Stimulated activated CD8-positive, alpha-beta memory T cell treated with anti-CD3 and anti-CD28 coated beads, Interleukin-15, amount 100 ng/mL, for 48 hours (primary cell): ENCODE results near the gene DENND1A.
A peak's percentile ranks its signal among the peaks of the same experiment; 100 is the strongest.

Source experiments
- DNase-seq, 2 donors: peaks; one replicate each; pipeline ENCODE4 v3.0.0-alpha.2; 2020; ENCODE audit warnings: low read depth in 2 of 2

The DENND1A gene

DNA sequence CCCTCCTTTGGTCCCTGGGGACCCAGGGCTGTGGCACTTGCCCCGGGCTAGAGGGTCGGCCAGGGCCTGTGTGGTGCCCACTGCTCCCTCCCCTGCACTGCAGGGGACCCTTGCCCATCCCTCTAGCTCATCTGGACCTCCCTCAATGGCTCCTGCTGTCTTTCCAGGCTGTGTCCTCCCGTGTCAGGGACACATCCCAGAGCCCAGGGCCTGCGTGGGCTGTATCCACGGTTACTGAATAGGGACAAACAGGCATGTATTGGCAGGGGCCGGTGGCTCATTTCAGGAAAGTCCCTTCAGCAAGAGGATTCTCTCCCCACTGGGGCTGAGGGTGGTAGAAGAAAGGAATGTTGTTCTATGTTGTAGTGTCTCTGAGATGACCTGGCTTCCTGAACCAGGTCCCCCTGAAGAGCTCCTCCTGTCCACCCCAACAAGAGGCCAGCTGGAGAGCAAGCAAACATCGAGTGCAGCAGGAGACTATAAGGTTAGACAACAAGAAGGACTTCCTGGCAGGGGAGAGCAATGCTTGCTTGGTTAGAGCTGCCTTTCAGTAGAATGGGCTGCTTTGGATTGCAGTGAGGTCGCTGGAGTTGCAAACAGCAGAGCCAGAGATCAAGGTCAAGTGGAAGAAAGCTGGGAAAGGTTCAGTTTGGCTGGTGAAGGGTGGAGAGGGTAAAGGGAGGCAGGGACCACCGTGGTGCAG lies 575.0 kb downstream of the DENND1A start:
- DNase-seq = no peak

DNA sequence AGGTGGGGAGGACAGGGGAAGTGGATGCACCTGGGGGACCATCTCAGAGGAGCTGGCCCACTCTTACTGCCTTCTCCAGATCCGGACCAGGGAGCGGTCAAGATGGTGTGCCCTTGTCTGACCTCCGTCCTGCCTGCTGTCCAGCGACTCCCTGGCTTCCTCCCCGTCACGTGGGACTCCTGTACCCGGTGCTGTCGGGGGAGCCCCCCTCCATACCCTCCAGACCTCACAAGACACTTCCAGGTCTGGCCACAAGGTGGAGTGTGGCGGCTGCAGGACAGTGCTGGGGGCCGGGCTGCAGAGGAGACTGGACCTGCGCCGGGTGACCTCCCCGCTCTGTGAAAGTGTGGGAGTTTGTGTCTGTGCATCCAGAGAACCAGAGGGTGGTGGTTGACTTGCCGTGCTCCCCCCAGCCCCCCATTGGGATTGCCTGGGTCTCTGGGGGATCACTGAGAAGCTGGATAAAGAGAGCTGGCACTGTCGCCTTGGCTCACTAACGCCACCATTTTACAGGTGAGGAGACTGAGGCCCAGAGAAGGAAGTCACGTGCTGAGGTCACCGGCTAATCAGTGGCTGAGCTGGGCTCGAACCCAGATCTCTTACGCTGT lies 575.8 kb downstream of the DENND1A start:
- DNase-seq = peak; percentile 35 to 43

DNA sequence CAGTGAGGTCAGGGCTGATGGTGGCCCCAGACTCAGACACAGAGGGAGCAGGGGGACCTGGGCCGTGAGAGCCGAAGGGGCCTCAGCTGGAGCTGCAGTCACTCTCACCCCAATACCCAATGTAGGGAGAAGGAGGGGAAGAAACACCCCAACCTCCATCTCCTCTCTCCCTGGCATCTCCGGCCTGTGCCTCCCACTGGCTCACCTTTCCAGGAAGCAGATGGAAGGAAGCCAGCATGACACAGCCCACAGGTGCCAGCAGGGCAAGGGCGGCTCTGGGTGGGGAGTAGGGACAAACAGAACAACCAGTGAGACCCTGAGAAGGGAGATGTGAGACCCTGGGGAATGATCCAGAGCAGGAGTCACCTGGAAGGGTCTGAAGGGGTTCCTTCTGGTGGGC lies 576.9 kb downstream of the DENND1A start:
- DNase-seq = no peak

DNA sequence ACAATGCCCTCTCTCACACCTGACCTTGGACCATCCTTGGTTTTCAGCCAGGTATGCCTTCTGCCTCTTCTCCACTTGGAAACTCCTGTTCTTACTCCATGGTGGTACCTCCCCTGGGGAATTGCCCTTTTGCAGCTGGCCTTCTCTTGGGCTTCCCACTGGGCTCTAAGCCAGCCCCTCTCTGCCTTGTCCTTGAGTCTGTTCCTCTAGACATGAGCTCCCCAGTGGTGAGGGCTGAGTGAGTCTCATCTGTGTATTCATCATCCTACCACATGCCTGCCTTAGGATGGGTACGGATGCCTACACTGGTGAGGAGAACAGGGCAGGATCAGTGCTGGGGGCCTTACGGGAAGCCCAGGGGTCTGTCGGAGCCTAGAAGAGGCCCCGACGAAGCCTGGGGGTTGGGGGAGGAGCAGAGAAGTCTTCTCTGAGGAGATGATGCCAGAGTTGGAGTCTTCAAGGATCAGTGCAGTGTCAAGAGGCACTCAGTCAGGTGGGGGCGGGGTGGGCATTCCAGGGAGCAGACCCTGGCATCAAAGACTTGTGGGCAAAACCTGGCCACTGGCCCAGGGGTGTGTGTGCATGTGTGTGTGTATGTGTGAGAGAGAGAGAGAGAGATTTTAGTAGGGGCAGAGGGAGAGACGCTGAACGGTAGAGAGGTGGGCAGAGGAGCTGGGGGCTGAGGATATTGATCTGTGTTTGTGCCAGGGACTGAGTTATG lies 579.2 kb downstream of the DENND1A start:
- no peak for DNase-seq

DNA sequence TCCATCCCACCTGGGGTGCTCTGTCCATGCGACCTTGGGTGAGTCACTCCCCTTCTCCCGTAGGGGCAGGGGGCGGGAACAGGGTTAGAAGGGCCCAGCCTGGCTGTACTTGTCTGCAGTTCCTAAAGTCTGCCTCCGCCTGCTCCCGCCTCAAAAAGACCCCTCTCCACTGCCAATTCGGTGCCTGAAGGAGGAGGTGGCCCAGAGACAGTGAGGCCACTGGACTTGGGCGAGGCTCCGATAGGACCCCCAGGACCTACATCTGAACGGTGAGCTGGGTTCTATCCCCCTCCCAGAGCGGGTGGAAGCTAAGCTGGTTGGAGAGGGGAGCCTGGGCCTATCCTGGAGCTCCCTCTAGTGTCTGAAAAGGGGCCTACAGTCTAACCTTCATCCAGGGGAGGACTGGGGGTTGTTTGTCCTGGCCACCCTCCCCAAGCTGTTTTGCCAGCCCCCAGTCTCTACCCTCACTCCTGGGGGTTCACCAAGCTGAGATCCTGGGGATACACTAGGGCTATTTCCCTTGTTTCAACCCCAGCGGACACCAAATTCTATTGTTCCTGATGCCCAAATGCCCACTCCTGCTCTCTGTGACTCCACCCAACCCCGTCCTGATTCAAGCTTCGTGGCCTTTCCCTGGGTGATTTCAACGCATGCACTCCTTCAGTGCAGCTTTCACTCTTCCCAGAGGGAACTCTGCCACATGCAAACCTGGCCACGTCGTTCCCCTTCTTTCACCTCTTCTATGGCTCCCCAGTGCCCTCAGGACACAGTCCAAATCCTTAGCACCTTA lies 580.0 kb downstream of the DENND1A start:
- peak; percentile 27 to 38 for DNase-seq

DNA sequence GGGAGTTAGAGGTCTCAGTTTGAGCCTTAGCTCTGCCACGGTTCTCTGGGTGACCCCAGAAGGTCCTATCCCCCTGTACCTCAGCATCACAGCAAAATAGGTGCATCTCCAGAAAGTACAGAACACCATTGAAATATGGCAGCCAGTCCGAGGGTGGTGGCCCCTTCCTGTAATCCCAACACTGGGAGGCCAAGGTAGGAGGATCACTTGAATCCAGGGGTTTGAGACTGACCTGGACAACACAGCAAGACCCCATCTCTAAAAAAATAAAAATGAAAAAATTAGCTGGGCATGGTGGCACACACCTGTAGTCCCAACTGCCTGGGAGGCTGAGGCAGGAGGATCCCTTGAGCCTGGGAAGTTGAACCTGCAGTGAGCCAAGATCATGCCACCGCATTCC lies 580.9 kb downstream of the DENND1A start:
- DNase-seq = no peak

DNA sequence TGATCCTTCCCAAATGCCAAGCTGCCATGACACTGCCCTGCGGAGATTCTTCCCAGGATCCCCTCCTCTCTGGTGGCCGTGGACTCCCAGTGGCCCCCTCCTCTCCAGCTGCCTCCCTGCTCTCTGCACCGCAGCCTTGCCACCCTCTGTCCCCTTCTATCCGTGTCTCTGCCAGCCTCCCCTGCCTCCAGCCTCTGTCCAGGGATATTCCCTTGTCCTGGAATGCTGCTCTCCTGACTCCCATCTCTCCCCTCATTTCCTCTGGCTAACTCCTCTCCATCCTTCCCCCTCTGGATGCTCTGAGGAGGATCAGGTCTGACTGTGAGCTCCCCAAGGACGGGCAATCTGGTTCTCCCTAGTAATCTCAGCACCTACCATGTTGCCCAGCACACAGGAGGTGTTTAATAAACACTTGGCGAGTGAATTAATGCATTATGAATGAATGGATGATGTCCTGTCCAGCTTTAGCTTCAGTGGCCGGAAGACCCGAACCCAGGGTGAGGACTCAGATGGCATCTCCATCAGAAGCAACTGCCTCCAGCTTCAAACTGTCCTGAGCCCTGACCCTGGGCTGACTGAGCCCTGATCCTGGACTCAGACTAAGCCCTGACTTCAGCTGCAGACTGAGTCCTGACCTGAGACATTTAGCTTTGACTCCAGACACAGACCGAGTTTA lies 581.5 kb downstream of the DENND1A start:
- no peak for DNase-seq

DNA sequence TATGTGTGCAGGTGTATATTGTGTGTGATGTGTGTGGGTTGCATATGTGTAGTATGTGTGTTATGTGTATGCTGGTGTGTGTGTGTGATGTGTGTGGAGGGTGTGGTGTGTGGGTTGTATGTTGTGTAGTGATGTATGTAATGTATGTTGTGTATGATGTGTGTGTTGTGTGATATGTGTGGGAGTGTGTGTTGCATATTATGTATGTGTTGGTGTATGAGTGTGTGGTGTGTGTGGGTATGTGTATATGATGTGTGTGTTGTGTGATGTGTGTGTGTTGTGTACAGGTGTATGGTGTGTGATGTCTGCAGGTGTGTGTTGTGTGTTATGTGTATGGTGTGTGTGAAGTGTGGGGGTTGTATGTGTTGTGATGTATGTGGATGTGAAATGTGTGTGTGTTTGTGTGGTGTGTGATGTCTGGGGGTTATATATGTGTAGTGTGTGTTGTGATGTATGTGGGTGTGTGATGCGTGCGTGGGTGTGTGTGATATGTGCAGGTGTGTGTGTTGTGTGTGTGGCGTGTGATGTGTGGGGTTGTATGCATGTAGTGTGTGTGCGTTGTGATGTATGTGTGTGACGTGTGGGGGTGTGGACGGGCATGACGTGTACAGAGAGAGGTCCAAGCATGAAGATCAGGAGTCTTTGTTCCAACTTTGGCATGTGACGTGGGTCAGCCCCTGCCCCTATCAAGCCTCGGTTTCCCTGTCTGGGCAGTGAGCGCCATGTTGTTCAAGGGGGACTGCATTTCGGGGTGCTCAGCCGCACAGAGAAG lies 582.5 kb downstream of the DENND1A start:
- DNase-seq = no peak

DNA sequence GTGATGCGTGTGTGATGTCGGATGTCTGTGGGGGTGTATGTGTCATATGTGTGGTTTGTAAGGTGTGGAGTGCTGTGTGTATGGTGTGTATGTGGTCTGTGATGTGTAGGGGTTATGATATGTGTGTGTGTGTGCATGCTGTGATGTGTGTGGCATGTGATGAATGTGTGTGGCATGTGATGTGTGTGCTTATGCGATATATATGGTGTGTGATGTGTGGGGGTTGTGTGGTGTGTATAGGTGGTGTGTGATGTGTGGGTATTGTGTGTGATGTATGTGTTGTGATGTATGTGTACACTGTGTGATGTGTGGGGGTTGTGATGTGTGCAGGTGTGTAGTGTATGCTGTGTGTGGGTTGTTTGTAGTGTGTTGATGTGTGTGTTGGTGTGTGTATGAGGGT lies 583.1 kb downstream of the DENND1A start:
- no peak for DNase-seq

DNA sequence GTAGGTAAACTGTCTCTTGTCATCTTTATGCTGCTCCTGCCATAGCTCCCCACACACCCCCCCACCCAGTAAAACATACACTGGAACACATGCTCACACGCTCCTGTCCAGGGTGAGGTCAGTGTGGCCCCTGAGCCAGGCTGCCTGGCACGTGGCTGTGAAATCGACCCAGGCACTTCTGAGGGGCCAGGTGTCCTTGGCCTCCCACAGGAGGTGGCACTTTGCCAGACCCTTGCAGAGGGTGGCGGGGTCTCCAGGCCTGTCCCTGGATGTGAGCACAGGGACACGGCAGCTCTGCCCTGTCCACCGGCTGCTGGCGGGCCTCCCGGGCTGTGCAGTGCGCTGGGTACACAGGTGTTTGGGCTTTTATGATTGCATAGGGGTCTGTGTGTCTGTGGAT lies 583.9 kb downstream of the DENND1A start:
- no peak for DNase-seq

DNA sequence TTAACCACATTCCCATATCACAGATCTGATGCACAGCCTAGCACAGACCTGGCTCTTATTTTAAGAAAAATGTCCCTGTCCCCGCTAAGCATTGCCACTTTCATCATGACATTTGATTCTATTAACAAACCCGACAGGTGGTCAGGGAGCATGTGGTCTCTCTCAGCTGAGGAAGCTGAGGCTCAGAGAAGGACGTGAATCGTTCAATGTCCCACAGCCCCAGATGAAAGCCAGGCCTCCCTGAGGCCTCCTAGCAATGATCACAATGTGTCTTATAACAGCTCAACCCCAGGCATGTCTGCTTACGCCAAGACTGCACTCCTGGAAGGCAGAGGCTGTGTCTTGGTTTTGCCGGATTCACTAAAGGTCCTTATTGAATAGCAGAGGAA lies 584.4 kb downstream of the DENND1A start:
- DNase-seq = no peak

DNA sequence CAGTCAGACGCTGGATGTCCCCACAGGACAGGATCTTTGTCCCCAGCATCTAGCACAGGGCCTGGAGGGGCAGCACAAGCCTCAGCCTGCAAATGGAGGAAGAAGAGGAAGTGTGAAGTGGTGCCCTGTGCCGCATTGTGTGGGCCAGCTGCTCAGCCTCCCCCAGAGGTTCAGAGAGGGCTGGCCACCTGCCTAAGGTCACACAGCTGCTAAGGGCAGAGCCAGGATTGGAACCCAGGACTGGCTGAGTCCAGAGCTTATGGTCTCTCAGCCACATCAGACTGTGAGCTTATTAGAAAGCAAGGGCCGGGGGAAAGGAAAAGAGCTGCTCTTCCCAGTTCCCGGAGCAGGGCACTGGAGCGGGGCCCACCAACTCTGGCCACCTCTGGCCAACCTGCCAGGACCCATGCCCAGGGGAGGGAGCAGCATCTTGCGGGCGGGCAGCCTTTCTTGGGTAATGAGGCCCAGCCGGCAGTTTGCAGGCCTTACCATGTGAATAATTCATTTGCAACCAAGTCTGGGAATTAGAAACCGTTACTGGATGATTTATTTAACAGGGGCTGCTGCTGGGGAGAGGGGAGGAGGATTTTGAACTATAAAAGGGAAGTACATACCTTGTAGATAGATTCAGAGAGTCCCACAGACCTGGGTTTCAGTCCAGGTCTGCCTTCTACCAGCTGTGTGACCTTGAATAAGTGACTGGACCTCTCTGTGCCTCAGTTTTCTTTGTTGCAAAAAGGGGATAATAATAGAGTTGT lies 585.6 kb downstream of the DENND1A start:
- DNase-seq = no peak

DNA sequence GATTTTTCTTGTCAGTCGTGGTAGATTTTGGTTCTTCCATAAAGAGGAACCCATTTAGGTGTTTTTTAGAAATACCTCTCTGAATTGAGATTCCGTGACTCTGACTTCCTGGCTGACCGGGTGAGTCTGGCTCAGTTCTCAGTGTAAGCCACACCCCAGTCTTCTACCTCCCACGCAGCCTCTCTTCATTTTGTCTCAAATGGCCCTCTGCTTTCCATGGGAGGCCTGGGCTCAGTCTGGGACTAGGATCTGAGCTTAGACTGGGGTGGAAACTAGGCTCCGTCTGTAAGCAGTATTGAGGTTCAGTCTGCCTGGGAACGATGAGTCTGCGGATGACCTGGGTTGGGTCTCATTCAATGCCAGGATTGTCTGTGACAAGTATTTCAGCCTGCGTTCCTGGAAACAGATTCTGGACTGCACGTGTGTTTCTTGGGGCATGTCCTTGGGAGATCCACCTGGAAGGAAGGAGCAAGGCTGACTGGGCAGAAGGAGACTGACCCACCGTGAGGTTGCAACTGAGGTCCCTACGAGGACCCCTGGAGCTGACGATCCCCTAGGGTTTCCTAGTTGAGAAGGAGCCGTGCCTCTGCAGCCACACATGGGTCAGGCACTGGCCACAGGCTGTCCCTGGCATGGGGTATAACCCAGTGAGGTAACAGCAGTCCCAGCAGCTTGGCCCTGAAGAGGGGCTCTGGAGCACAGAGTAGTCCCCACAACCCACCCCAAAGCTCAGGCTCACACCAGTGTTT lies 586.3 kb downstream of the DENND1A start:
- no peak for DNase-seq

DNA sequence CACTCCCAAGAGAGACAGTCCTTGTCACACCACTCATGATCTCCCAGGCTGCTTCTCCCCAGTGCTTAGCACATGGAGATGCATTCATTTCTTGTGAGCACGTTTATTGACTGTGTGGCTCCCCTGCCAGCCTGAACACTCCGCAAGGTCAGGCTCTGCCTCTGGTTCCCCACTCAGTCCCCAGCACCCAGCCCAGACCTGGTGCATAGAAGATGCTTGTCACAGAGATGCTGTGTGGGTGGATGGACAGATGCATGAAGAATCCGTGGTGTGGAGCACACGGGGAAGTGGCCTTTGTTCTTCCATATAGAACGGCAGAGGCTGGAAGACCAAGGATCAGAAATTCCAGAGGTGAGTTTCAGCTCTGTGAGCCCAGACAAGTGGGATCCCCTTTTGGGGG lies 587.7 kb downstream of the DENND1A start:
- DNase-seq = no peak

DNA sequence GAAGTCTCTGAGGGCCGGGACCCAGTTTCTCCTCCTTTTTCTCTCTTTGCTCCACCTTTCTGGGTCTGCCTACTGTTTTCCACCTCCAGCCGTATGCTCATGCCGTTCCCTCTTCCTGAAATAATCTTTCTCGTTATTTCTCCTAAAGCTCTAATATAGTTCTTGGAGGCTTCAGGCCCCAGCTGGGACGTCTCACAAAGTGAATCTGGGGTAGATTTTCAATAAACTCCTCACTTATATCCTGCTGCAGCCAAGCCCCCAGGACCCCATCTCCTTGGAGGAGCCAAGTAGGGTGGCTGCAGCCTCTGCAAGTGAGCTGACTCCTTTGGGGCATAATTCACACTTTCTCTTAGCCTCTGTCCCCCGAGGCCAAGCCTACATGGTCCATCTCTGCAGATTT lies 588.1 kb downstream of the DENND1A start:
- no peak for DNase-seq

DNA sequence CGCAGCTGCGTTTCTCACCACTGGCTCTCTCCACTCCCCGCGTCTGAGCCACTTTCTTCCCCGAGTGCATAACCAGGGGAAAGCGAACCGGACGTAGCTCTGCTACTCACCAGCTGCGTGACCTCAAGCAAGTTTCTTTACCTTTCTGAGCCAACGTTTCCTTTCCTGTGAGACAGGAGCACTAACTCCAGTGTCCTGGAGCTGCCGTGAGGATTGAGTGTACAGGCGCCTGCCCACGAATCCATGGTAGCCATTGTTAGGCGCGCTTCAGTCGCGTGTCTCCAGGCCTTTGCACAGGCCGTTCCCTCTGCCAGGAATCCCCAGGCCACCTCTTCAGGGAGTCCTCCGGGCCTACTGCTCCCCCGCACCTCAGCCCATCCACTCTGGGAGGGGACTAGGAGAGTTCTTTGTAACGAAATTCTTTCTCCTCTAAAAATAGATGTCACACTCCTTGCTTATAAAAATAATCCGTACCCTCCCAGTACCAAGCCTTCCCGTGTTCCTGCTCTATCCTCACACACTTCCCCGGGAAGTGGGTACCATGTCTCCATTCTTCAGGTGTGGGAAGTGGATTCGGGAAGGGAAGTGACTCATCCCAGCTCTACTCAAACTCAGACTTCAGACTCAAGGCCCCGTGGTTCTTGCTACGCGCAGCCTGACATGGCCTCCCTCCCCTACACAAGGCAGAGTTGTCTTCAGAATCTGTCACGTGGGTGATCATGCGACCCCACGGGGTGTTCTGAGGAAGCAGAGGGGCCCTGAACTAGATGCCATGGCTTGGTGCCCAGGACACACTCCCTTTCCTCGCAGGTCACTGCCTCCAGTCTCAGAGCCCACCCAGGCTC lies 590.0 kb downstream of the DENND1A start:
- peak; percentile 62 to 65 for DNase-seq

DNA sequence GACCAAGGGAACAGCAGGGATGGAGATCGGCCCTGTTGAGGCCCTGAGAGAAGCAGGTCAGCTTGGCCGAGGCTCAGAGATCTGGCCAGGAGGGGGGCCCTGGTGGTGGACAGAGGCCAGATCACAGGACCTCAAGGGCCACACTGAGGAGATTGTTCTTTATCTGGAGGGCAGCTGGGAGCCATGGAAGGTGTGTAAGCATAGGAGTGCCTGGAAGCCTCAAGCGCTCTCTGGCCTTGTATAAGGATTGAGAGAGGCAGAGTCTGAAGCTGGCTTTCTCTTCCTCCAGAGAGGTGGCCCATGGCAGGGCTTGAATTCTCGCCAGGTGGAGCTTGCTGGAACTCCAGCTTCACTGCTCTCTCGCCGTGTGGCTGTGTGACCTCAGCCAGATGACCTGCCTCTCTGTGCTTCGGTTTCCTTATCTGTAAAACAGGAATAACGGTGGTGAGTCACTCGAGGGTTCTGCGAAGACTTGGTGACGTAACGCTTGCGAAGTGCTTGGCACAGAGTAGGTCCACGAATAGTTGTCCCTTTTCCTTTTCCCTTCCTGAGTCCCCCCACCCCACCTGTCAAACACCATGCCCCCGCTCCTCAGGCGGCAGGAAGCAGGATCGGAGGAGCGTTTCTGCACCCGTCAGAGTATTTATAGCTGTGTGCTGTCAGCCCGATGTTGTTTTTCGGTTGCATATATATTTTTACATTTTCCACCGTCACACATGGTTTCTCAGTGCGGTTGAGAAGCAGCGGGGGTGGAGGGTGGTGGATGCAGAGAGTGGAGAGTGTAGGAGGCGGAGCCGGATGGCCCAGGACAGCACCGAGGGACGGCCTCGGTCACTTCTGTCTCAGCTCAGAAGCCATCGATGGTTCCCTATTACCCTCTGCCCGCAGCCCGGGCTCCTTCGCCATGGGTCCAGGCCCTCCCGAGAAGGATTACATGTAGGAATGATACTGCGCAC lies 590.9 kb downstream of the DENND1A start:
- DNase-seq = peak; percentile 70 to 73
